HepG2 (cell line): ENCODE data around the gene COPZ1. TPM values are rescaled to one million over a fixed set of nuclear protein-coding genes. Genes with fewer than 3 reads are reported as not detected.
A peak's percentile ranks its signal among the peaks of the same experiment; 100 is the strongest.

Source experiments
- DNMT1 ChIP-seq: sonication (generic); formaldehyde crosslinking; IDR thresholded peaks from 2 replicates; pipeline ENCODE4 v1.5.1; 2020; ENCODE audit warnings: mild to moderate bottlenecking, missing genetic modification reagents
- FOXP1 ChIP-seq, 2 experiments: fragments of 450-650 bp in 1 of 2; IDR thresholded peaks; 2 replicates each; pipeline ENCODE4 v1.6.1; 2017 to 2018; ENCODE audit warnings: antibody characterized with exemption in 1 of 2
- GZF1 ChIP-seq: sonication (generic); formaldehyde crosslinking; IDR thresholded peaks from 2 replicates; pipeline ENCODE4 v1.5.1; 2020; ENCODE audit warnings: mild to moderate bottlenecking, missing genetic modification reagents
- KDM5B ChIP-seq: sonication (generic); formaldehyde crosslinking; IDR thresholded peaks from 2 replicates; pipeline ENCODE4 v1.4.0; 2020; ENCODE audit warnings: missing genetic modification reagents, mild to moderate bottlenecking, borderline replicate concordance
- MIXL1 ChIP-seq: IDR thresholded peaks from 2 replicates; pipeline ENCODE4 v1.6.1; 2016
- RELA ChIP-seq: sonication (generic); formaldehyde crosslinking; IDR thresholded peaks from 2 replicates; pipeline ENCODE4 v1.4.0; 2020; ENCODE audit warnings: missing genetic modification reagents
- THYN1 ChIP-seq: sonication (generic); formaldehyde crosslinking; IDR thresholded peaks from 2 replicates; pipeline ENCODE4 v1.8.1; 2023; ENCODE audit warnings: low read depth, mild to moderate bottlenecking, moderate library complexity, missing genetic modification reagents, borderline replicate concordance
- XRCC5 ChIP-seq: fragments of 200-400 bp; formaldehyde crosslinking; optimal IDR thresholded peaks from 2 replicates; pipeline ENCODE3; 2017; ENCODE audit warnings: mild to moderate bottlenecking, low read length
- ZKSCAN8 ChIP-seq: IDR thresholded peaks from 2 replicates; pipeline ENCODE4 v1.6.1; 2016; ENCODE audit warnings: borderline replicate concordance, missing genetic modification reagents, missing compliant biosample characterization
- ZNF253 ChIP-seq: sonication (generic); formaldehyde crosslinking; IDR thresholded peaks from 2 replicates; pipeline ENCODE4 v1.8.0; 2022; ENCODE audit warnings: mild to moderate bottlenecking, missing genetic modification reagents, borderline replicate concordance
- ZNF451 ChIP-seq: sonication (generic); formaldehyde crosslinking; IDR thresholded peaks from 2 replicates; pipeline ENCODE4 v1.5.0; 2020; ENCODE audit warnings: mild to moderate bottlenecking, missing genetic modification reagents
- ZNF543 ChIP-seq: sonication (generic); formaldehyde crosslinking; IDR thresholded peaks from 2 replicates; pipeline ENCODE4 v1.4.0; 2020; ENCODE audit warnings: mild to moderate bottlenecking, missing genetic modification reagents
- ZNF598 ChIP-seq: sonication (generic); formaldehyde crosslinking; IDR thresholded peaks from 2 replicates; pipeline ENCODE4 v1.5.1; 2020; ENCODE audit warnings: mild to moderate bottlenecking, missing genetic modification reagents, borderline replicate concordance
- ZSCAN31 ChIP-seq: sonication (generic); formaldehyde crosslinking; IDR thresholded peaks from 2 replicates; pipeline ENCODE4 v1.5.0; 2020; ENCODE audit warnings: low read depth, mild to moderate bottlenecking, missing genetic modification reagents
- polyA plus RNA-seq, 8 experiments: library from polyadenylated mRNA; depleted of rRNA in 3 of 8; stranded (reverse) in 7 of 8; unstranded in 1 of 8; fragments of >200 nt; fragmentation: Illumina TruSeq in 4 of 8; extraction: Trizol in 4 of 8; gene quantifications; 2 replicates each; pipeline versions ENCODE4 v1.2.1 to v1.2.3, GENCODE V29; 2011 to 2016; ENCODE audit warnings: low read depth in 4 of 8, missing spikeins in 1 of 8, mixed read lengths in 1 of 8; ENCODE audit not compliant: insufficient read depth in 1 of 8
- total RNA-seq, 5 experiments: library from RNA; depleted of rRNA; stranded (reverse); fragments of >200 nt; fragmentation: Illumina TruSeq; extraction: Trizol; gene quantifications; 2 replicates each; pipeline ENCODE4 v1.2.3, GENCODE V29; 2016; ENCODE audit warnings: low read depth in 1 of 5
- TF ChIP-seq, protein P1 (sequence below): sonication (generic); formaldehyde crosslinking; IDR thresholded peaks from 2 replicates; pipeline ENCODE4 v1.4.0; 2020; ENCODE audit warnings: mild to moderate bottlenecking, low read depth, missing genetic modification reagents
- TF ChIP-seq, protein P2 (sequence below), 2 experiments: sonication (generic) in 1 of 2; formaldehyde crosslinking in 1 of 2; IDR thresholded peaks; 2 replicates each; pipeline versions ENCODE4 v1.6.1 to v1.9.0; 2014 to 2022; ENCODE audit warnings: antibody characterized with exemption in 1 of 2, borderline replicate concordance in 1 of 2, inconsistent platforms in 1 of 2, low read depth in 1 of 2, missing genetic modification reagents in 1 of 2
- TF ChIP-seq, protein P3 (sequence below): sonication (generic); formaldehyde crosslinking; IDR thresholded peaks from 2 replicates; pipeline ENCODE4 v1.4.0; 2020; ENCODE audit warnings: missing genetic modification reagents

Gene COPZ1
- total and polyA plus RNA-seq, 2 of the 13 experiments (the other 11 are each of a cell fraction or from before 2014, with no cell fraction given), result 125 to 184 TPM

DNA sequence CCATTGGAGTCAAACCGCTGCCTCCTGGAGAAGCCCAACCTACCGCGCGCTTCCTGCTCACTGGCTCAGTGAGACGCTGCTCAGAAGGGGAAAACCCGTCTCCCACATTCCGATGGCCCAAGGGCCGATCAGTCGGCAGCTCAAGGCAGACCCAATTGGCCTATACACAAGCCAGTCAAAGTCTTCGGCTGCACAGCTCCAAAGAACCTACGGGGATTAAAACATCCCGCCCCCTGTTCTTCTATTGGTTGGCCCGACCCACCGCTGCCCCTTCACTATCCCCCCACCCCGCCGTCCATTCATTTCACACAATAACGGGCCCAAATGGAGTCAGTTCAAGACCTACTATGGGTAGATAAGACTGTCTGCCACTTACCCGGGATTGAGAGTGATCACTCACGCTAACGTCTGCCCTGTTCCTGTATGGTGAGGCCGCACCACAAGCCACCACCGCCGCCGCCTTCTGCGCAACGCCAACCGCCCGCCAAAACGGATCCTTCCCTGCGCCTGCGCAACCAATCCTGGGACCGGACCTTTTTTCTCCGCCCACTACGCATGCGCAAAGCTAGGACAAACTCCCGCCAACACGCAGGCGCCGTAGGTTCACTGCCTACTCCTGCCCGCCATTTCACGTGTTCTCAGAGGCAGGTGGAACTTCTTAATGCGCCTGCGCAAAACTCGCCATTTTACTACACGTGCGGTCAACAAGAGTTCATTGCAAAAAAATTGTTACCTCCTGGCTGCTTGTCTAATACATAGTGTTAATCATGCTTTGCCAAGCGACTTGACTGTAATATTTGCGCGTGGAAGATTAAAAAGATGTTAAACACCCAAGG lies 45.1 kb upstream of the COPZ1 start, which contains the start of gene CBX5 (continued):
- TF ChIP-seq RELA (CRISPR knock-in tag) (peak; percentile 69; the same call in 1 of the 2 replicates), ZNF543 (no peak), ZSCAN31 (CRISPR knock-in tag) (no peak), GZF1 (CRISPR knock-in tag) (no peak), MIXL1 (peak; percentile 40; the same call in 1 of the 2 replicates), ZNF253 (CRISPR knock-in tag) (no peak), DNMT1 (CRISPR knock-in tag) (0 out of 2 replicates have a peak, but pooled peaks have one; percentile 16), ZNF451 (CRISPR knock-in tag) (0 out of 2 replicates have a peak, but pooled peaks have one; percentile 32), THYN1 (CRISPR knock-in tag) (no peak), FOXP1 (IDR thresholded peaks at IDR 0.05) (no peak), FOXP1 (CRISPR knock-in tag; IDR thresholded peaks at IDR 0.05) (0 out of 2 replicates have a peak, but pooled peaks have one; percentile 4), ZNF598 (CRISPR knock-in tag) (peak; percentile 56; the same call in 1 of the 2 replicates), XRCC5 (no peak), KDM5B (CRISPR knock-in tag) (peak; percentile 91), ZKSCAN8 (peak; percentile 28; the same call in 1 of the 2 replicates)
- TF ChIP-seq, protein P1, sequence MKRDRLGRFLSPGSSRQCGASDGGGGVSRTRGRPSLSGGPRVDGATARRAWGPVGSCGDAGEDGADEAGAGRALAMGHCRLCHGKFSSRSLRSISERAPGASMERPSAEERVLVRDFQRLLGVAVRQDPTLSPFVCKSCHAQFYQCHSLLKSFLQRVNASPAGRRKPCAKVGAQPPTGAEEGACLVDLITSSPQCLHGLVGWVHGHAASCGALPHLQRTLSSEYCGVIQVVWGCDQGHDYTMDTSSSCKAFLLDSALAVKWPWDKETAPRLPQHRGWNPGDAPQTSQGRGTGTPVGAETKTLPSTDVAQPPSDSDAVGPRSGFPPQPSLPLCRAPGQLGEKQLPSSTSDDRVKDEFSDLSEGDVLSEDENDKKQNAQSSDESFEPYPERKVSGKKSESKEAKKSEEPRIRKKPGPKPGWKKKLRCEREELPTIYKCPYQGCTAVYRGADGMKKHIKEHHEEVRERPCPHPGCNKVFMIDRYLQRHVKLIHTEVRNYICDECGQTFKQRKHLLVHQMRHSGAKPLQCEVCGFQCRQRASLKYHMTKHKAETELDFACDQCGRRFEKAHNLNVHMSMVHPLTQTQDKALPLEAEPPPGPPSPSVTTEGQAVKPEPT (CRISPR knock-in tag), result peak; percentile 44; the same call in 1 of the 2 replicates
- TF ChIP-seq, protein P2, sequence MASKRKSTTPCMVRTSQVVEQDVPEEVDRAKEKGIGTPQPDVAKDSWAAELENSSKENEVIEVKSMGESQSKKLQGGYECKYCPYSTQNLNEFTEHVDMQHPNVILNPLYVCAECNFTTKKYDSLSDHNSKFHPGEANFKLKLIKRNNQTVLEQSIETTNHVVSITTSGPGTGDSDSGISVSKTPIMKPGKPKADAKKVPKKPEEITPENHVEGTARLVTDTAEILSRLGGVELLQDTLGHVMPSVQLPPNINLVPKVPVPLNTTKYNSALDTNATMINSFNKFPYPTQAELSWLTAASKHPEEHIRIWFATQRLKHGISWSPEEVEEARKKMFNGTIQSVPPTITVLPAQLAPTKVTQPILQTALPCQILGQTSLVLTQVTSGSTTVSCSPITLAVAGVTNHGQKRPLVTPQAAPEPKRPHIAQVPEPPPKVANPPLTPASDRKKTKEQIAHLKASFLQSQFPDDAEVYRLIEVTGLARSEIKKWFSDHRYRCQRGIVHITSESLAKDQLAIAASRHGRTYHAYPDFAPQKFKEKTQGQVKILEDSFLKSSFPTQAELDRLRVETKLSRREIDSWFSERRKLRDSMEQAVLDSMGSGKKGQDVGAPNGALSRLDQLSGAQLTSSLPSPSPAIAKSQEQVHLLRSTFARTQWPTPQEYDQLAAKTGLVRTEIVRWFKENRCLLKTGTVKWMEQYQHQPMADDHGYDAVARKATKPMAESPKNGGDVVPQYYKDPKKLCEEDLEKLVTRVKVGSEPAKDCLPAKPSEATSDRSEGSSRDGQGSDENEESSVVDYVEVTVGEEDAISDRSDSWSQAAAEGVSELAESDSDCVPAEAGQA (IDR thresholded peaks at IDR 0.05; ENCODE audit: low read depth), result peak; percentile 79; the same call in 1 of the 2 replicates
- TF ChIP-seq, protein P2 (CRISPR knock-in tag; IDR thresholded peaks at IDR 0.05; ENCODE audit: borderline replicate concordance), result 0 out of 2 replicates have a peak, but pooled peaks have one; percentile 54
- TF ChIP-seq, protein P3, sequence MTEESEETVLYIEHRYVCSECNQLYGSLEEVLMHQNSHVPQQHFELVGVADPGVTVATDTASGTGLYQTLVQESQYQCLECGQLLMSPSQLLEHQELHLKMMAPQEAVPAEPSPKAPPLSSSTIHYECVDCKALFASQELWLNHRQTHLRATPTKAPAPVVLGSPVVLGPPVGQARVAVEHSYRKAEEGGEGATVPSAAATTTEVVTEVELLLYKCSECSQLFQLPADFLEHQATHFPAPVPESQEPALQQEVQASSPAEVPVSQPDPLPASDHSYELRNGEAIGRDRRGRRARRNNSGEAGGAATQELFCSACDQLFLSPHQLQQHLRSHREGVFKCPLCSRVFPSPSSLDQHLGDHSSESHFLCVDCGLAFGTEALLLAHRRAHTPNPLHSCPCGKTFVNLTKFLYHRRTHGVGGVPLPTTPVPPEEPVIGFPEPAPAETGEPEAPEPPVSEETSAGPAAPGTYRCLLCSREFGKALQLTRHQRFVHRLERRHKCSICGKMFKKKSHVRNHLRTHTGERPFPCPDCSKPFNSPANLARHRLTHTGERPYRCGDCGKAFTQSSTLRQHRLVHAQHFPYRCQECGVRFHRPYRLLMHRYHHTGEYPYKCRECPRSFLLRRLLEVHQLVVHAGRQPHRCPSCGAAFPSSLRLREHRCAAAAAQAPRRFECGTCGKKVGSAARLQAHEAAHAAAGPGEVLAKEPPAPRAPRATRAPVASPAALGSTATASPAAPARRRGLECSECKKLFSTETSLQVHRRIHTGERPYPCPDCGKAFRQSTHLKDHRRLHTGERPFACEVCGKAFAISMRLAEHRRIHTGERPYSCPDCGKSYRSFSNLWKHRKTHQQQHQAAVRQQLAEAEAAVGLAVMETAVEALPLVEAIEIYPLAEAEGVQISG (CRISPR knock-in tag), result peak; percentile 63
